Stimulated activated CD4-positive, alpha-beta T cell treated with anti-CD3 and anti-CD28 coated beads, Interleukin-4, amount 100 ng/mL, for 48 hours (primary cell): ENCODE measurements around the gene ANKRD23.
"Not testable (repeated sequence)": the region's sequence is repeated elsewhere in the genome, so short reads cannot be mapped to it uniquely, and the experiment has no call there.

Source experiments
- DNase-seq, 2 donors: peaks; one replicate each; pipeline ENCODE4 v3.0.0-alpha.2; 2020; ENCODE audit warnings: low read depth in 2 of 2

Gene ANKRD23

DNA sequence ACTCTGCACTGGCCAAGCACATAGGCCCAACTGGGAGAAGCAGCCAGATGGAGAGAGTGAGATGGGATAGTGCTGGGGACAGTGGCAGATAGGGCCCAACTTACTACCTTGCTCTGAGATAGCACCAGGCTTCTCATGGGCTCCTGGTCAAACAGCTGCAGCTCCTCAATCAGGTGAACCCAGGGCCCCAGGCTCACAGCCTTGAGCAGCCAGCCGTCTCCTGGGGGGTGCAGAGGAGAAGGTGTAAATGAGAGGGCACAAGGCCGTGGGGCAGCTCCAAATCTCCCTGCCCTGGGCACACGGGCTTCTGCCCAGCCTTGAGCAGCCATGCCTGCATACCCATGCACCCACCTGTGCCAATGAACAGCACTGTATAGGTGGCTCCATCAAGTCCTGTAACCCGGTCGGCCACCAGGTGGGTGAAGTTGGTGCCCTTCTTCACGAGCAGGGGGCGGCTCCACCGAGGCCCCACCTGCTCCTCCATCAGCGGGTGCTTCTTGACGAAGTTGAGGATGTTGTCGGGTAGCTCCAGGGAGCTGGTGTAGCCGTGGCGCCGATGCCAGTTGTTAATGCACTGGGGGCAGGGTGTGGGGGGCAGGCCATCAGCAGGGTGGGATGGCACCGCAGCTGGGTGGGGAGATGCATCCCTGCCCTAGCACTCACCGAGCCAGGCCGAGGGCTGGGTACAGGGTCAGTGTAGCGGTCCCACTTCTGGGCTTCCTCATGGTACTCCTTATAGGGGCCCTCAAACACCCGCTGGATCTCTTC is 19.9 kb upstream of the ANKRD23 start:
- no peak for DNase-seq

DNA sequence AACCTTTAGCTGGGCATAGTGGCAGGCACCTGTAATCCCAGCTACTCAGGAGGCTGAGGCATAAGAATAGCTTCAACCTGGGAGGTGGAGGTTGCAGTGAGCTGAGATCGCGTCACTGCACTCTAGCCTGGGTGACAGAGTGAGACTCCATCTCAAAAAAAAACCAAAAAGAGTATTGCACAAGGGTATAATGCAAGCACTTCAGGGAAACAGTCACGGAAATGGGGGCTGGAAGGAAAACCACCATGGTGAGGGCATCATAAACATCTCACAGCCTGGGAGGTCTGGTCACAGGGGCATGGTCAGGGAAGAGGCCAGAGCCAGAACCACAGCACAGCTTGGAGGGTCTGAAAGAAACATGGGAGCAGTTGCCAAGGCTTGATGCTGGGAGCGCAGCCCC is 19.2 kb upstream of the ANKRD23 start:
- DNase-seq: not testable (repeated sequence)

DNA sequence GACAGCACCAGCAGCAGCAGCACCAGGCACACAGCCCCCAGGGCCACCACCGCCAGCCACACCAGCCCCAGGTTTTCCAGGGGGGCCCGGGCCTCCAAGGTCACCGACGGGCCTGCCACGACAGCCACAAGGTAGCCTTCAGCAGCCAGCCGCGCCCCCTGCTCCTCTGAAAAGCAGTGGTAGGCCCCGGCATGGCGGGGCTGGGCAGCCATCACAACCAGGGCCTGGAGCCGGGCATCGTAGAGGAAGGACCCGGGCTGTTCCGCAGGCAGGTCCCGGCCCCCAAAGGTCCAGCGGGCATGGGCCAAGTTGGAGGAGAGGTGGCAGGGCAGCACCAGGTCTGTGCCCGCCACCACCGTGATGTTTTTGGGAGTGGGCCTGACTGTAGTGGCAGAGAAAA is 17.3 kb upstream of the ANKRD23 start:
- no peak for DNase-seq

DNA sequence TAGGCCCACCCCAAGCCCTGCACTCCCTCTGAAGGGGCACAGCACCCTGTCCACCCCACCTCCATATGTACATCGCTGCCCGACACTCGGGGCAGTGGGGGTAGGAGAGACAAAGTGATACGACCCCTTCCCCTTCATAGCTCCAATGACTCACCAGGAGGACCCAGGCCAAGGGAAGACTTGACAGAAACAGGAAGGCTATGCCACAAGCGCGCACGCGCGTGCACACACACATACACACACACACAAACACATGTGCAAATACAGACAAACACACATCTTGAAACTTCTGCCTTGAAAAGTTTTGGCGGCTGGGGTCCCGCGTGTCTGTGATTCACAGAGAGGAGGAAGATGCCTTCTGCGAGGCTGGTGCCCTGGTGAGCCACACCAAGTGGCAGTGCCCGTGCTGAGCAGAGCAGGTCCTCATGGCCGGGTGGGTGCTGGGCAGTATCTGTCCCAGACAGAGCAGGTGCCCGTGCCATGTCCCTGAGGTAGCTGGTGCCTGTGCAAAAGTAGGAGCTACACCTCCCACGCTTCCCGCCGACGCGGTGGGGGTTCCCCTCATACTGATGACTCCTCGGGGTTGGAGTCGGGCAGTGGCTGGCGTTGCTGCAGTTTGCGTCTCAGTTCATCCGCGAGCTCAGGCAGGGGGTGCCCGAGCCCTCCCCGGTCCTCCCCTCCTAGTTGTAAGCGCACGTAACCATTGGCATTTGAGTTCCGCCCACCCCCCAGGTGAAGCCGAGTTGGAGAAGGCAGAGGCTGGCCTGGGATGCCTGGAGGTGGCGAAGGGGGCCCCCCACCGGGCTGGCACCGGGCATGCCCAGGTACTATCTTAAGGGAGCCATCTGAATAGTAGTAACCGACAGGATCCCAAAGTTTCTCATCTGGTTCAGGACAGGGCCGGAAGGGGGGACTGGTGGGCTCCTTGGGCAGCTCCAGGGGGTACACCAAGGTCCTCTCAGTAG is 16.5 kb upstream of the ANKRD23 start:
- peak in 1 of 2 donors; percentile 35 for DNase-seq

DNA sequence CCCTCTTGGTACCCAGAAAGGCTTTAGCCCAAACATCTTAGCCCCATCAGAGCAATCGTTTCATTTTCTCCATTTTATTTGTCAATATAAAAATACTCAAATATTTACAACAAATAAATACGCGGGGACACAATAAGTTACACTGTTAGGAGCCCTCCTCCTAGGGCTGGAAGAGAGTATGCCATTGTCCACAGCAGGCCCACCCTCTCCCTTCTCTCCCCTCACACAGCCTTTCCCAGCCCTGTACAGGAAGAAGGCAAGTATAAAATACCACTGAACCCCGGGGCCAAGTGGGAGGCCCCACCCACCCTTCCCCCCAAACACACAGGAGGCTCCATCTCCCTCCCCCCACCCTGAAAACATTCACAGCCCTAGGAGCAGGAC is 15.9 kb upstream of the ANKRD23 start:
- DNase-seq: no peak

DNA sequence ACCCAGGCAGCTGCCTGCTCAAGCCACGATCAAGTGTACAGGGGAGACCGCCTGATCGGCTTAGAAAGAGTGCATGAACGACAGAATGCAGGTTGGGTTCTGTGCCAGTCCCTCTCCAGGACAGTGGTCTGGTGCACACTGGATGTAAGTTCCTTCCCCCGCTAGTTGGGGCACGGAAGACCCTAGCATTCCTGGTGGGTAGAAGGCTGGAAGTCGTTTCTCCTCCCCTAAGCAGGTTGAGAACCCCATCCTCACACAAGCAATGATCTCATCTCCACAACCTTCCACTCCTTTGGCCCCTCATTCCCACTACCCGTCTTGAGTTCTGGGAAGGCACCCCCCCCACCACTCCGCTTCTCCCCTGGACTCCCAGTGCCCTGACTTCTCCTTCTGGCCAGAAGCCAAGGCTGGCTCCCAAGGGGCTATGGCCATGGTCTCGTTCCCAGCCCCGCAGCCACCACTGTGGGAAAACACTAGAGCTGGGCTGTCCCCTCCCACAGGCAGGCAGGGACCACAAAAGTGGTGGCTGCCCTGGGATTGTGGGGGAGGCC is 15.4 kb upstream of the ANKRD23 start:
- DNase-seq: no peak

DNA sequence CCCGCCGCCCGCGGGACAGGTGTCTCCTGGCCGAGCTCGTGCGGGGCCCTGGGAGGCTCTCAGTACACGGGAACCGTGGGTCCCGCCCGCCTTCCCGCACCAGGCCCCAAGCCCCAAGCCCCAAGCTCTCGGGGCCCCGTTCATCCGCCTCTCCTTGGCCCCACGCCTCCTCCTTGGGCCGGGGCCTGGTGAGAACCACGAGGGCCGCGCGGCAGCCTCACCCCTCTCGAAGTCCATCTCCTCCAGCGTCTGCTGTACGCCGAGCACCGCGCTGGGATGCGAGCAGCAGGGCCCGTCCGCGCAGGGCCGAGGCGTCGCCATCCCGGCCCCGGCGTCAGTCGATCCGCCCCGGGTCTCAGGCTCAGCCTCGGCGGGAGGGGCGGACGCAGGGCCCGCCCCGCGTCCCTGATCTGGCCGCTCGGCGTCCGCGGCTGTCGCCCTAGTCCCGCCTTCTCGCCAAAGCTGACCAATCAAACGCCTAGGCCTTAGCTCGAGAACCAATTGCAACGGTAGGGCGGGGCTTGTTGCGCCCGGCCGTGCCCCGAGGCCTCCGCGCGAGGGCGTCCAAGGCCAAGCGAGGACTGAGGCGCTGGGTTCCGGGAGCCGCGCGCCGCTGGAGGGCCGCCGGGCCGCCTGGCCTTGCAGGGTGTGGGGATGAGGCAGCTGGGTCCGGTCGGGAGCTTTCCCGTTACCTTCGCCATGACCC is 14.0 kb upstream of the ANKRD23 start, which contains the start of gene ANKRD39:
TSS of gene ANKRD39 (minus strand) at position 350 of the 706 bp plus-strand sequence. CDS start at position 321, 29 bp downstream.
- peak; percentile 93 to 96 for DNase-seq

DNA sequence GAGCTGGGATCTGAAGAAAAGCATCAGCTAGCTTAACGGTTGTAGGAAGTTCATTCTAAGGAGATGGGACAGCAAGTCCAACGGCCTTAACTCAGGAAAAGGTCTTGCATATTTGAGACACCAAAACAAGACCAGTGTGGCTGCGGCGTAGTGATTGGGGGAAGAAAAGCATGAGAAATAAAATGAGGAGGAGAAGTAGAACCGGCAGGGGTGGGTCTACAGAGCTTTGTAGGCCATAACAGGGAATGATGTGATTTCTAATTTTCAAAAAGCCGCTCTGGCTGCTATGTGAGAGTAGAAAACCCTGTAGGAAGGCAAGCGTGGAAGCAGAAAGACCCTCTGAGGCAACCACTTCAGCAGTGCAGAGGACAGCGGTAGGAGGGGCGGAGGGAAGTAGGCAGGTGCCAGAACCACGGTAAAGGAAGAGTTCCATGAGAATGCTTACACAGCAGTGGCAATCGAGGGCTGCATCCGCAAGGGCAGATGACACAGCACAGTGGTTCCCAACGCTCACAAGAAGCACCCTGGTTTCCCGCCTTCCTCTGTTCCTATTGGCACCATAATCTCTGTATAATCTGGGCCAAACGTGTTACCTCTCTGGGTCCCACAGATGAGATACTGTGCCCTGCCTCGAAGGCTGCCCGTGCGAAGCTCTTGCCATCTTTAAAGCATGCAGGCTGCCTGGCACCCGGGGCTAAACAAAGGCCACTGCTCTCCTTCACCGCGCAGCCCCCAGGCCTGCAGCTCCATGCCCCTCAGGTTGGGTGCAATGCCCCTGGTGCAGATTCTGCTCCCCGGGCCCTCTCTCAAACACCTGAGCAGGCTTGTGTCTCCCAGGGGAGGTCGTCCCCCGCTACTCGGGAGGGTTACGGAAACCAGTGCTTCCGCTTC is 13.2 kb upstream of the ANKRD23 start:
- DNase-seq: no peak

DNA sequence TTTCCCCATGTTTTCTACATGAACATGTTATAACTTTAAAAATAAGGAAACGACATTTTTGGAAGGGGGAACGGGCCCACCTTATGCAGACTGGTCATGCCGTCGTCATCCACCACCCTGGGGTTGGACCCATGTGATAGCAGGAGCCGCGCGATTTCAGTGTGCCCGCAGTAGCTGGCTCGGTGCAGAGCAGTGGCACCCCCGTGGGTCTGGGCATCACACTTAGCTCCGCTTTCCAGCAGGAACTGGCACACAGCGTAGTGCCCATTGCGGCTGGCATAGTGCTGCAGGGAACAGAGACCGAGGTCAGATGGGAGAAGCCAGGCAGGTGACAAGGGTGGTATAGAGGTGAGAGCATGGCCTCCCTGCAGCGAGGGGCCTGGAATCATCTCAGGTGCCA is 9.5 kb upstream of the ANKRD23 start:
- no peak for DNase-seq

DNA sequence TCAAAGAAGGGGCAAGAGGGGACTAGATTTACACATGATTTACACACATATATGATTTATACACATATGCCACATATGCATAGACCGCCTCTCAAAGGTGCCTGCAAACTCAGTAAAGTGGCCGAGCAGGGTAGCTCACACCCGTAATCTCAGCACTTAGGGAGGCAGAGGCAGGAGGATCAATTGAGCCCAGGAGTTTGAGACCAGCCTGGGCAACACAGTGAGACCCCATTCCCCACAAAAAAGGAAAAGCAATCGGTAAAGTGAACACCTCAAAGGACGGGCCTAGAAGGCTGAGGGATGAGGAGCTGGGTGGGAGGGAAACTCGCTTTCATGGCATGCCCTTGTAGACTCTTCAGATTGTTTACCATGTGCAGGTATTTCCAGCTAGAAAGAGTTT is 8.8 kb upstream of the ANKRD23 start:
- no peak for DNase-seq

DNA sequence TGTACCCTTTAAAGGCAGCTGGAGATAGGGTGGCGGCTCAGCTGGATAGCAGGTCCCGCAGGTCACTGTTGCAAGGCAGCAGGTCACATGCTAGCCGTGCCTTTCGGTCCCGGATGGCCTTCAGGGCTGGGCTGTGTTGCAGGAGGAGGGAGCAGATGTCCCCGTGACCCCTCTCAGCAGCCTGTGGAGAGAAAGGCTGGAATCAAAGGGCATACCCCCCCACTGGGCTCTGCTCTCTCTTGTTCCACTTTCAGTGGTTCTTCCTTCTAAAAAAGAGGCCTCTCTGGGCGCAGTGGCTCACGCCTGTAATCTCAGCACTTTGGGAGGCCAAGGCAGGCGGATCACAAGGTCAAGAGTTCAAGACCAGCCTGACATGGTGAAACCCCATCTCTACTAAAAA is 4.4 kb upstream of the ANKRD23 start:
- DNase-seq: no peak

DNA sequence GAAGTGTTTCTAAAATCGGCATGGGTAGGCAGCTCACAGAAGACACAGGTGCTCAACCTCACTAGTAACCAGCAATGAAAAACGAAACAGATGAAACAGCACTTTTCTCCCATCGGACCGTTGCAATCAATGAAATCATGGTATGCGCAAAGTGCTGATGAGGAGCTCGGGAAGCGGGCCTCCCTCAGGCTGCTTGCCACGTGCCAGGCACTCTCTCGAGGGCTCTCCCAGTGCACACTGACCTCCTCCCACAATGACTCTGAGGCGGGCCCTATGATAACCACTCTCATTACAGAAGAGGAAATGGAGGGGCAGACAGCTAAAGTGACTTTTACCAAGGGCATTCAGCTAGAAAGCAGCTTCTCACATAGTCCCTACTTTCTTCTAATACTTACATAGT is 3.8 kb upstream of the ANKRD23 start:
- no peak for DNase-seq

DNA sequence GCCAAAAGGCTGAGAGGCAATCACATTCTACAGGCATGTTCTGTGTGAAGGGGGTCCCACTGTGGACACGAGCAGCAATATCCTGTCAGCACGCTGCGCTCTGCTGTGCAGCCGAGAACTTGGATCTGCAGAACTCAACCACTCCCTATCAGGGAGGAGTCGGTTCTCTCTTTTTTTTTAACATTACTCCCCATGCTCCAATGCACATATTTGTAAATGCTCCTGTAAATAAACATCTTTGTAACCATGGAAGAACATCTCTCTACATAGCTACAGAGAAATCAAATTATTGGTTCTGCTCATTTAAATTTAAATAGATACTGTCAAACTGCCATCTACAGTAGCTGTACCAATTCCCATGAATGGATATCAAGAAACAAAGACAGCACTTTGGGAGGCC is 3.0 kb upstream of the ANKRD23 start:
- no peak for DNase-seq

DNA sequence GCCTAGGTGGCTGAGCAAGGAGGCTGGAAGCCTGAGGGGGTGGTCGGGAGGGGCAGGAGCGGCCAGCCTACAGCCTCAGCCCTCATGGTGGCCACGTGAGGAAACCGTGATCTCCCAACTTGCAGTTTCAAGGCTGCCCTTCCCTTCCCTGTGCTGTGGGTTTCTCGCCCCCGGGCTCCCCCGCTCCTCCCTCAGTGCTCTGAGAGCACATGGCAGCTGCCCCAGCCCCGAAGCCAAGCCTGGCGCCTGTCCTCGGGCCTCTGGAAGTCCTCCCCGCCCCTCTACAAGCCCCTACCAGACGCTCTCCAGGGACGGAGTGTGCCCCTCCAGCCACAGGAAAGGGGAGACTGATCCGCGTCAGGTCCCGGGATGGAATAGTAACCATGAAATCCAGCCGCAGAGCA is 586 bp upstream of the ANKRD23 start:
- no peak for DNase-seq

DNA sequence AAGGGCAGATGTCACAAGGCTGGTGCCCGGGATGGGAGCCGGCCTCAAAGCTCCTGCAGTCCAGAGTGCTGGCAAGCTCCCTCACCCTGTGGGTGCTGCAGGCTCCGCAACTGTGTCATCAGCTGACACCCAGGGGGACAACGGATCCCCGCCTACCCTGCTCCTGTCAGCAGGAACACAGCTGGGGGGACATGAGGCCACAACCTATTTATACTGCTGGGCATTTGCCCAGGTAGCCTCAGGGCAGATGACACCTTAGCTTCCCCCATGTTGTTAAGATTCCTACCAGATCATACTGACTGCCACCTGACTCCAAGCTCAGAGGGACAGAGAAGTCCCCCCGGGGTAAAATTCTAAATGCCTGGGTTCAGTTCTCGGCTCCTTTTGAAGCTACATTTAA is 1.2 kb downstream of the ANKRD23 start:
- DNase-seq: no peak

DNA sequence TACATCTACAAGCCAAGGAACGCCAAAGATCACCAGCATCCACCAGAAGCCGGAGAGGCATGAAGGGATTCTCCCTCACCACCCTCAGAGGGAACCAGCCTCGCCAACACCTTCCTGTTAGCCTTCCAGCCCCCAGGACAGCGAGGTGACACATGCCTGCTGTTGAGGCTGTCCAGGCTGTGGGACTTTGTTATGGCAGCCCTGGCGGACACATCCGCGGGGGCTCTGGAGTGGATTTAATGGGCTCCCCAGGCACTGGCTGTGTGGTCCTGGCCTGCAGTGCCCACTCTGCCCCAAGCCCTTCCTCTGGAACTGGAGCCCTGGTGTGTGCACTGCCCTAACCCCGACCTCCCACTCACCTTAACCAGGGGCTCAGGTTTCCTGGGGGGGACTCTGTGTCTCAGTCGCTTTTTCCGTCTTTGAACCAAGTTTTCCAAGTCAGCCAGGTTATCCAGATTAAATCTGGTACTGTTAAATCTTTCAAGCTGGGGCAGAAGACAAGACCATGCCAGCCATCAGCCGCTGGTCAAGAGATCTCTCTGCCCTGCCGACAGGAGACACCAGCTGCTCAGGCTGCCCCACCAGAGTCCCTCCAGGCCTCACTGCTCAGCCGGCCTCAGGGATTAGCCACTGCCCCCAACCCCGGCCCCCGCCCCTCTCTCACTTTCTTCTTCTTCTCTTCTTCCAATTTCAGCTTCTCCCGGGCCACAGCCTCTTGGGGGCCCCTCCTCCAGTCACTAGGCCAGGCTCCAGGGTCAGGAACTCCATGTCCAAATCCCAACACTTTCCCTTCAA is 1.9 kb downstream of the ANKRD23 start:
- no peak for DNase-seq

DNA sequence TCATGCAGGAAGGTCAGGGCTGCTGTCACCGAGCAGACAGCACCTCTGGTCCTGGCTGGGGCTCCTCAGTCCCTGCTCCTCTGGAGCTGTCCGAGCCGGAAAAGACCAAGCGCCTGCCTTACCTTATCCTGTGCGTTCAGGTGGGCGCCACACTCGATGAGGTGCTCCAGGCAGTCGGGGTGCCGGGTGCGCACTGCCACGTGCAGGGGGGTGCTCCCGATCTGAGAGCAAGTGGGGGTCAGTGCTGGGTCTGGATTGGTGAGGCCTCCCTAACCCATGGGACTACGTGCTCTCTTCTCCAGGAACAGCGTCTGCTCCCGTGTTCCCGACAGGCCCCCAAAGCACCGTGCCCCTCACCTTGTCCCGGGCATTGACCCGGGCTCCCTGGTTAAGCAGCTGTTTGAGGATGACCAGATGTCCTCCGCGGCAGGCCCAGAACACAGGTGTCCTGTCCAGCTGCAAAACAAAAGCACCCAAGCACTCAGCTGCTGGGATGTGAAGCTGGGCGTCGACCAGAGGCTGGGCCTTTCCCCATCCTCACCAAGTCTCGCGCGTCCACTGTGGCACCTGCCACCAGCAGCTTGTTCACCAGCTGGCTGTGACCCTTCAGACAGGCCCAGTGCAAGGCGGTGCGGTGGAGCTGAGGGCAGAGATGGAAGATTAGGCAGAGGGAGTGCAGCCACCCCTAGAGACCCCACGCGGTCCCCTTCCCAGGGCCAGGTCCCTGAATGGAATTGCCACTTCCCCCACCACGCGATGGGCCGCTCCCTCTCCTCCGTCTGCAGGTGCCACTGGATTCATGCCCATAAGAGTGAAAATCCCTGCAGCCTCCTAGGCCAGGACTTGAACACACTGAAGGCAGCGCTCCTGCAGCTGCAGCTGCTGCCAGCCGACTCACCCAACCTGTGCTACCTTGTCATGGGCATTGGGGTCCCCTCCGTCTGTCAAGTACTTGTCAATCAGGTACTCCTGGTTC is 3.7 kb downstream of the ANKRD23 start:
- no peak for DNase-seq

DNA sequence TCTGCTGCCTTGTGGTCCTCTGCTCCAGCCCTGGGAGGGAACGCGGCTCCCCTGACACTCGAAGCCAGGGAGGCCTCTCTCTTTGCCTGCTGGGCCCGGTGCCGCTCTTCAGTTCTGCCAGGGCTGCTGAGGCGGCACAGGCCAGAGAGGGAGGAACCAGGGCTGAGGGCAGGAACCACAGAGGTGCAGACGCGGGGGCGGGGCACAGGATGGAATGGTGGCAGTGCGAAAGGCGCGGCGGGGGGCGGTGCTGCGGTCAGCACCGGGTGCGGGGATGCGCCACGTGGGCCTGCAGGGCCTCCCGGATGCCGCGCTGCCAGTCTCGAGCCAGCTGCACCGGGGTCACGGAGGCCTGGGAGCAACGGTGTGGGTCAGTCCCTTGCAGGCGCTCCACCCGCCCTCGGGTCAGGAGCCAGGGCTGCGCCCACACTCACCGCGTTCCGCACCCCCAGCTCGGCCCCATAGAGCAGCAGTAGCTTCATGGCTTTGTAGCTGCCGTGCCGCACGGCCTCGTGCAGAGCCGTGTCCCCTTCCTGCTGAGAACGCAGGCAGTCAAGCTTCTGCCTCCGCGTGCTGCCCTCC is 4.4 kb downstream of the ANKRD23 start:
- peak; percentile 69 to 76 for DNase-seq
